SU-DHL-6 (cell line): ENCODE measurements around the gene SLC43A3.

ENCODE experiments used
- H2AFZ ChIP-seq: fragments of 200-600 bp; sonication (generic); 2 replicates; pipeline ENCODE4 v1.6.1; 2014; ENCODE audit warnings: low read depth, mild to moderate bottlenecking, moderate library complexity, mixed read lengths, antibody characterized with exemption, low read length; ENCODE audit not compliant: severe bottlenecking
- H3F3A ChIP-seq: fragments of 200-600 bp; shearing (Covaris generic); 2 replicates; pipeline ENCODE4 v1.6.0; 2016; ENCODE audit warnings: antibody characterized with exemption, mild to moderate bottlenecking; ENCODE audit not compliant: insufficient read depth
- H3K27ac ChIP-seq: fragments of 200-600 bp; sonication (generic); 2 replicates; pipeline ENCODE4 v1.5.1; 2016; ENCODE audit warnings: low read depth, mild to moderate bottlenecking, low read length, moderate library complexity, mixed read lengths
- H3K27me3 ChIP-seq: fragments of 200-600 bp; sonication (generic), shearing (Covaris generic); 2 replicates; pipeline ENCODE4 v1.6.0; 2014; ENCODE audit warnings: mild to moderate bottlenecking, low read length
- H3K36me3 ChIP-seq: fragments of 200-600 bp; sonication (generic); 2 replicates; pipeline ENCODE4 v1.6.1; 2014; ENCODE audit warnings: mild to moderate bottlenecking, low read length, mixed read lengths
- H3K4me2 ChIP-seq: fragments of 300-600, 200-600 bp; shearing (Covaris generic), sonication (generic); 2 replicates; pipeline ENCODE4 v1.6.0; 2014; ENCODE audit warnings: low read length, low read depth, mild to moderate bottlenecking; ENCODE audit not compliant: poor library complexity, severe bottlenecking
- H3K4me3 ChIP-seq: fragments of 200-600 bp; sonication (generic); 2 replicates; pipeline ENCODE4 v1.5.1; 2014; ENCODE audit warnings: antibody characterized with exemption, low read length, mild to moderate bottlenecking, mixed read lengths; ENCODE audit not compliant: insufficient read depth, poor library complexity, severe bottlenecking
- H3K79me2 ChIP-seq: fragments of 200-600 bp; sonication (generic); 2 replicates; pipeline ENCODE4 v1.6.1; 2014; ENCODE audit warnings: mild to moderate bottlenecking, low read length, moderate library complexity; ENCODE audit not compliant: insufficient read depth
- H3K9ac ChIP-seq: fragments of 200-600 bp; sonication (generic); 2 replicates; pipeline ENCODE4 v1.7.0; 2014; ENCODE audit warnings: mild to moderate bottlenecking, low read length
- H3K9me2 ChIP-seq: fragments of 200-600 bp; sonication (generic); replicated peaks from 2 replicates; pipeline ENCODE4 v1.6.1; 2014; ENCODE audit warnings: low read length; ENCODE audit not compliant: insufficient read depth
- H3K9me3 ChIP-seq: fragments of 200-600 bp; sonication (generic); 2 replicates; pipeline ENCODE4 v1.6.1; 2014; ENCODE audit warnings: low read length, mixed read lengths; ENCODE audit not compliant: insufficient read depth
- H4K20me1 ChIP-seq: fragments of 200-600 bp; sonication (generic); 2 replicates; pipeline ENCODE4 v1.6.1; 2014; ENCODE audit warnings: low read depth, mild to moderate bottlenecking, antibody characterized with exemption, low read length, moderate library complexity, mixed read lengths
- EZH2phosphoT487 ChIP-seq: fragments of 200-600 bp; sonication (generic), shearing (Covaris generic); conservative IDR thresholded peaks from 2 replicates; pipeline ENCODE4 v1.6.1; 2018; ENCODE audit warnings: mild to moderate bottlenecking, antibody characterized with exemption, low read length, moderate library complexity, mixed read lengths
- TF ChIP-seq, protein P1 (sequence below): fragments of 200-600 bp; sonication (generic); IDR thresholded peaks from one replicate; pipeline ENCODE4 v1.5.1; 2017; ENCODE audit warnings: antibody characterized with exemption, mild to moderate bottlenecking, low read length, moderate library complexity; ENCODE audit not compliant: insufficient read depth, poor library complexity, severe bottlenecking

The SLC43A3 gene

DNA sequence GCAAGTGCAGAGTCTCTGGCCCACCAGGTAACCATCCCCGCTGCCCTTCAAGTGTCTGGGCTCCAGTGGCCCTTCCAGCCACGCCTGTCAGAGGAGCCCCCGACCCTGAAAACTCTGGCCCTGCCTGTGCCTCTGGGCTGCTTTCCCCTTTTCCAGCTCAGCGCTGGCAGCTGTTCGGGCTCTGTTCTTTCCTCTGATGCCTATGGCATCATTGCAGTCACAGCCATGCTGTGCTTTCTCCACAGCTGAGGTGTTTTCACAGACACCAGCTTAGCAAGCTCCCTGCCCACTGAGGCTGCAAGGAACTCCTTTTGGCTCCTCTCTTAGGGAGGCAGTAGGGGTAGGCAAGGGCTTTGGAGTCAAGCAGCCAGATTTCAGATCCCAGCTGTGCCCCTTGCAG, 67.5 kb downstream of the SLC43A3 start:
- Histone ChIP-seq H4K20me1 (no peaks in the 10 kb centered on the region), H3K79me2 (no peaks in the 10 kb centered on the region)
- TF ChIP-seq EZH2phosphoT487: no peak
- TF ChIP-seq, protein P1, sequence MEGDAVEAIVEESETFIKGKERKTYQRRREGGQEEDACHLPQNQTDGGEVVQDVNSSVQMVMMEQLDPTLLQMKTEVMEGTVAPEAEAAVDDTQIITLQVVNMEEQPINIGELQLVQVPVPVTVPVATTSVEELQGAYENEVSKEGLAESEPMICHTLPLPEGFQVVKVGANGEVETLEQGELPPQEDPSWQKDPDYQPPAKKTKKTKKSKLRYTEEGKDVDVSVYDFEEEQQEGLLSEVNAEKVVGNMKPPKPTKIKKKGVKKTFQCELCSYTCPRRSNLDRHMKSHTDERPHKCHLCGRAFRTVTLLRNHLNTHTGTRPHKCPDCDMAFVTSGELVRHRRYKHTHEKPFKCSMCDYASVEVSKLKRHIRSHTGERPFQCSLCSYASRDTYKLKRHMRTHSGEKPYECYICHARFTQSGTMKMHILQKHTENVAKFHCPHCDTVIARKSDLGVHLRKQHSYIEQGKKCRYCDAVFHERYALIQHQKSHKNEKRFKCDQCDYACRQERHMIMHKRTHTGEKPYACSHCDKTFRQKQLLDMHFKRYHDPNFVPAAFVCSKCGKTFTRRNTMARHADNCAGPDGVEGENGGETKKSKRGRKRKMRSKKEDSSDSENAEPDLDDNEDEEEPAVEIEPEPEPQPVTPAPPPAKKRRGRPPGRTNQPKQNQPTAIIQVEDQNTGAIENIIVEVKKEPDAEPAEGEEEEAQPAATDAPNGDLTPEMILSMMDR: no peak

DNA sequence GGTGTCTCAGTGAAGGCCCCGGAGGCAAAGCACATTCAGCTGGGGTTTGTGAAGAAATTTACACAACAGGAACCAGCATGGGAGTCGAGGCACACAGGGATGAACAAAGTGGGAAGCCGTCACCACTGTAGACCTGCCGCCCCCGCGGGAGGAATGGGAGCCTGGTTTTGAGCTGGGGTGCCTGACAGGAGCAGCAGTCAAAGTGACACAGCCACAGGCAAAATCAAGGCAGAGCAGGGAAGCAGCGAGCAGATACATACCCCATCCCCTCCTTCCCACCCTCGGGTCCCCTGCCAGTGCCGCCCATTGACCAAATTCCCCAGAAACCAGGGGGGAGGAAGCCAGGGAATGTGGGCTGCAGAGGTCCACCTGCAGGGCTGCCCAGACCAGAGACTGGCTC, 67.9 kb downstream of the SLC43A3 start:
- no peak overlapping the region for H3K27ac ChIP-seq
- no peak overlapping the region for H3K4me3 ChIP-seq
- no peak overlapping the region for H2AFZ ChIP-seq
- no peaks in the 10 kb centered on the region for H3K36me3 ChIP-seq
- no peak for TF ChIP-seq EZH2phosphoT487
- TF ChIP-seq, protein P1: no peak
- no peaks in the 10 kb centered on the region for H3K9me2 ChIP-seq
- H3K27me3 ChIP-seq: no peaks in the 10 kb centered on the region
- H3K9ac ChIP-seq: no peak overlapping the region
- no peak overlapping the region for H3K4me2 ChIP-seq
- no peaks in the 10 kb centered on the region for H3K79me2 ChIP-seq
- H3F3A ChIP-seq: no peaks in the 10 kb centered on the region
- H3K9me3 ChIP-seq: no peaks in the 10 kb centered on the region
- no peaks in the 10 kb centered on the region for H4K20me1 ChIP-seq

More for the DNA sequence above, 67.5 kb downstream of the SLC43A3 start:
- no peaks in the 10 kb centered on the region for H3K36me3 ChIP-seq
- no peaks in the 10 kb centered on the region for H3K27me3 ChIP-seq
- H3F3A ChIP-seq: no peaks in the 10 kb centered on the region
- no peaks in the 10 kb centered on the region for H3K9me2 ChIP-seq
- H3K9me3 ChIP-seq: no peaks in the 10 kb centered on the region
- H3K27ac ChIP-seq: no peak overlapping the region
- H3K4me3 ChIP-seq: no peak overlapping the region
- H3K9ac ChIP-seq: no peak overlapping the region
- no peak overlapping the region for H2AFZ ChIP-seq
- no peak overlapping the region for H3K4me2 ChIP-seq

DNA sequence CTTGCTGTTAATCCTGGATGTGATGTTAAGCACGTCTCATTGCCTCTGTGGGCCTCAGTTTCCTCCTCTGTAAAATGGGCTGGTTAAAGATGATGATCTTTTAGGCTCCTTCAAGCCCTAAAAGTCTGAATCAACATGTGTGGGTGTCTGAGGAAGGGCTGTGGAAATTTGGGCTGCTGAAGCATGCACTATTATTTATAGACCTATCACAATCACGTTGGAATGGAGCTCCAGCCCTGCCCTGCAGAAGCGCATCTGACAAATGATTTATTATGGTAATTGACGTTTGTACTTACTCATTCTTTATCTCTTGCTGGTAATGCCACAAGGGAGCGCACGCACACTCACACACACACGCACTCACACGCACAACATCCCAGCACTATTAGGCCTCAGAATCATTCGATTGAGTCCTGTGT, 68.4 kb downstream of the SLC43A3 start:
- H3K36me3 ChIP-seq: no peaks in the 10 kb centered on the region
- no peak overlapping the region for H3K4me2 ChIP-seq
- H3K4me3 ChIP-seq: no peak overlapping the region
- no peak for TF ChIP-seq EZH2phosphoT487
- no peak overlapping the region for H3K27ac ChIP-seq
- H3K79me2 ChIP-seq: no peaks in the 10 kb centered on the region
- no peaks in the 10 kb centered on the region for H3F3A ChIP-seq
- H4K20me1 ChIP-seq: no peaks in the 10 kb centered on the region
- no peak overlapping the region for H3K9ac ChIP-seq
- H3K9me2 ChIP-seq: no peaks in the 10 kb centered on the region
- no peak overlapping the region for H2AFZ ChIP-seq
- no peaks in the 10 kb centered on the region for H3K9me3 ChIP-seq
- H3K27me3 ChIP-seq: no peaks in the 10 kb centered on the region

DNA sequence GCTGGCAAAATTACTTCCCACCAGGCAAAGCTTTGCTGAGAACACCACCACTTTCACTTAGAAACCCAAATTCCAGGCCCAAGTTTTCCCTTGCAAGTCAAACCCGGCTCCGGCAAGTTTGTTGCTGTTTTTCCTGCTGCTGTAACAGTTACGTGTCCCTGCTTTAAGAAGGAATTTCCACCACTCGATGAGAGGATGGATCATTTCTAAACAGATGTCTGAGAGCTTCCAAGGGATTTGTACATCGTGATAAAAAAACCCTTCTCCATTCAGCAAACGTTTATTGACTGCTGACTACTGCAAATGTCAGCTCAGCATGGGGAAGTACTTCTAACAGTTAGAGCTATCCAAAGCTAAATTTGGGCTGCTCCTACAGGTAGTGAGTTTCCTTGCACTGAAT, 69.1 kb downstream of the SLC43A3 start:
- H4K20me1 ChIP-seq: no peaks in the 10 kb centered on the region

More for the DNA sequence above, 69.1 kb downstream of the SLC43A3 start:
- Histone ChIP-seq H3K9me2 (no peaks in the 10 kb centered on the region), H3K9ac (no peak overlapping the region), H3K4me2 (no peak overlapping the region), H3F3A (no peaks in the 10 kb centered on the region), H3K27me3 (no peaks in the 10 kb centered on the region), H3K79me2 (no peaks in the 10 kb centered on the region), H2AFZ (no peak overlapping the region), H3K9me3 (no peaks in the 10 kb centered on the region), H3K36me3 (no peaks in the 10 kb centered on the region), H3K27ac (no peak overlapping the region), H3K4me3 (no peak overlapping the region)
- TF ChIP-seq, protein P1: no peak
